Activated naive CD8-positive, alpha-beta T cell treated with anti-CD3 and anti-CD28 coated beads, Interleukin-2, amount 50 U/mL, for 16 hours (primary cell): ENCODE data around the gene ZDHHC19.
"Not testable (repeated sequence)": the region's sequence is repeated elsewhere in the genome, so short reads cannot be mapped to it uniquely, and the experiment has no call there.

Experiments
- DNase-seq: peaks from one replicate; pipeline ENCODE4 v3.0.0-alpha.2; 2020; ENCODE audit warnings: low read depth, low spot score

Gene ZDHHC19

DNA sequence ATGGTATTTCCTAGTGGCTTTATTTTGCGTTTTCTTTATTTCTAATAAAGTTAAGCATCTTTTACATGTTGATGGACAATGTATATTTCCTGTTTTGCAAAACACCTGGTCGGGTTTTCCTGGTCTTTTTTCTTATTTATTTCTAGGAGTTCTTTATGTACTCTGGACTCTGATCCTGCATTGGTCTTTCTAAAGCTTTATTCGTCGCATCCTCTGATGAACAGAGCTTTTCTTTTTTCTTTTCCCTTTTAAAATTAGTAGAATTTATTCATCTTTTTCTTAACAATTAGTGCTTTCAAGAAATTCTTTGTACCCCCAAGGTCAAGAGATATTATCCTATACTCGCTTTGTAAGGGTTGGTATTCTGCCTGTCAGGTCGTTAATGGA, 32.2 kb downstream of the ZDHHC19 start:
- DNase-seq = no peak

DNA sequence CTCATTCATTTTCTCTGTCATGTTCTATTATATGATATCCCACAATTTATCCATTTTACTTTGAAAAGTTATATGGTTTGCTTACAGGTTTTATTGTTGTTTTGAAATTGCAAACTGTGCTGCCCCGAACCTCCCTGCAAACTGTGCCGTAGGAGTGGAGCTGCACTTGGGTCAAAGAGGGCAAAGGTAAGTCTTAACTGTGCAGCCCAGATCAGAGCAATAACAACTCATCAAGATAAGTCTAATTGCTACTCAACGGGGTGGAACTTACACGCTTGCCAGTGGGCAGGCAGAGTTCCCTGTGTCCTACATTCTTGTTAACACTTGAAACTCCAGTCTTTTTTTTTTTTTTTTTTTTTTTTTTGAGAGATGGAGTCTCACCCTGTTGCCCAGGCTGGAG, 33.2 kb downstream of the ZDHHC19 start:
- no peak for DNase-seq

DNA sequence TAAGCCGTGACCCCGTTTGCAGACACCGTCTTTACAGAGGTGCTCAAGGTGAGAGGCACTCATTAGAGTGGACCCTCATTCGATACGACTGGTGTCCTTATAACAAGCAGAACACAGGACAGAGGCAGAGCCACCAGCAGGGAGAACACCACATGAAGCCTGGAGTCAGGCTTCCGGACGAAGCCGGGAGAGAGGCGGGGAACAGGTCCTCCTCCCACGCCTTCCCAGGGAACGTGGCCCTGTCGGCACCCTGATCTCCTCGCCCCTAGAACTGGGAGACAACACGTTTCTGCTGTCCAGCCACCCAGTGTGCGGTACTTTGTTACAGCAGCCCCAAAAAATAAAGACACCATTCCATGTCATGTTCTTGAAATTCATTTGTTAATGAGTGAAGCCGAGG, 33.6 kb downstream of the ZDHHC19 start:
- no peak for DNase-seq

- DNase-seq = no peak
Measured at GRCh38 chr3:196175722-196176121, 35.5 kb downstream of the ZDHHC19 start.

DNA sequence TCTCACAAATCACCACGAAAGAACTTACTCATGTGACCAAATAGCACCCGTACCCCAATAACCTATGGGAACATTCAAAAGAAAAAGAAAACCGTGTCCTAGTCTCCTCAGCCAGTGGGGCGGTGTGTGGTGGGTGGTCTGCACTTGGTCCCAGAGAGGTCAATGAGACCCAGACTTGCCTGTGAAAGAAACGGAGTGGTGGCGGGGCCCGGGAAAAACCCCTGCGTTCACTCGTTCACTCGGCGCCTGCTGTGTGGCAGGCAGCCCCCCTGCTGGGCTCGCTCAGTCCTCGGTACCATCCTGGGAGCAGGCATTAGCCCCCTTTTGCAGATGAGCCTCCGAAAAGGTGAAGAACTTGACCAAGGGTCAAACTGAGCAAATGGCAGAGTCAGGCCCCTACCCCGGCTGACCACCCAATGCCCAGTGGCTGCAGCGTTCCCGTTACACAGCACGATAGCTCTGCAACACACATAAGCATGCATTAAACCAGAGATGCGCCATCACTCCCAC, 36.0 kb downstream of the ZDHHC19 start:
- DNase-seq = no peak

DNA sequence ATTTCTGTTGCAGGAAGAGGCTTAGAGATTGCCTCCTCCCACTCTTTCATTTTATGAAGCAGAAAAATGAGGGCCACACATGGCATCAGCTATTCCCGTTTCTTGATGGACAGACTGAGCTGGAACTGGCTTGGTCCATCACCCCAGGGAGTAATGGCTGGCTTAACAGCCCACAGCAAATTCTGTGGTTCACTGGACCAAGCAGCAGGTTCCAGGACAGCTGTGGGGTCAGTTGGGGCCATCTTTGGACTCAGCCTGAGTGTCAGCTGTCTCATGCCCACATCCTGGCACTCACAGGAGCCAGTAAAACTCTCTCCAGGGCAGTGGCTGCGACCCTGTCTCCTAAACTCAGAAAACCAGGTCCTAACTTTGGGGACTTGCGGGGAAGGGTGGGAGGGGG, 36.5 kb downstream of the ZDHHC19 start:
- no peak for DNase-seq

DNA sequence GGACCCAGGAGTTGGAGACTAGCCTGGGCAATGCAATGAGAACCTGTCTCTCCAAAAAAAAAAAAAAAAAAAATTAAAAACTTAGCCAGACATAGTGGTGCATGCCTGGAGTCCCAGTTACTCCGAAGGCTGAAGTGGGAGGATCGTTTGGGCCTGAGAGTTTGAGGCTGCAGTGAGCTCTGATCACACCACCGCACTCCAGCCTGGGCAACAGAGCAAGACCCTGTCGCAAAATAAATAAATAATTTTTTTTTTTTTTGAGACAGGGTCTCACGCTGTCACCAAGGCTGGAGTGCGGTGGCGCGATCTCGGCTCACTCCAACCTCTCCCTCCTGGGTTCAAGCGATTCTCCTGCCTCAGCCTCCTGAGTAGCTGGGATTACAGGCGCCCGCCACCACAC, 40.9 kb downstream of the ZDHHC19 start:
- DNase-seq = not testable (repeated sequence)

GRCh38 chr3:196169836-196170240, 41.4 kb downstream of the ZDHHC19 start:
- DNase-seq = no peak

GRCh38 chr3:196168808-196169391, 42.3 kb downstream of the ZDHHC19 start:
- DNase-seq = no peak

DNA sequence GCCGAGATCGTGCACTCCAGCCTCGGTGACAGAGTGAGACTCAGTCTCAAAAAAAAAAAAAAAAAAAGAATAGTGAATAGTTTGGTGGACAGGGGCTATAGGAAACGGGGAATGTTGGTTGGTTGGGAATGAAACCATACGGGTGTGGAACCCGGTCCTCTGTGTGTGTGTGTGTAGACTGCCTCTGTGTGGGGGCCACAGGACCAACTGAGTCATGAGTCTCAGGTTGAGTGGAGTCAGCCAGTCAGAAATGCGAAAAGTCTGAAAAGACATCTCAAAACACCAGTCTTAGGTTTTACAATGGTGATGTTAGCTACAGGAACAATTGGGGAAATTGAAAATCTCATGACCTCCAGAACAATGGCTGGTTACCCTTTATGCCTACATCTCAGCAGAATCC, 44.5 kb downstream of the ZDHHC19 start:
- DNase-seq = no peak

- no peak for DNase-seq
Measured at GRCh38 chr3:196165850-196166249, 45.4 kb downstream of the ZDHHC19 start.

DNA sequence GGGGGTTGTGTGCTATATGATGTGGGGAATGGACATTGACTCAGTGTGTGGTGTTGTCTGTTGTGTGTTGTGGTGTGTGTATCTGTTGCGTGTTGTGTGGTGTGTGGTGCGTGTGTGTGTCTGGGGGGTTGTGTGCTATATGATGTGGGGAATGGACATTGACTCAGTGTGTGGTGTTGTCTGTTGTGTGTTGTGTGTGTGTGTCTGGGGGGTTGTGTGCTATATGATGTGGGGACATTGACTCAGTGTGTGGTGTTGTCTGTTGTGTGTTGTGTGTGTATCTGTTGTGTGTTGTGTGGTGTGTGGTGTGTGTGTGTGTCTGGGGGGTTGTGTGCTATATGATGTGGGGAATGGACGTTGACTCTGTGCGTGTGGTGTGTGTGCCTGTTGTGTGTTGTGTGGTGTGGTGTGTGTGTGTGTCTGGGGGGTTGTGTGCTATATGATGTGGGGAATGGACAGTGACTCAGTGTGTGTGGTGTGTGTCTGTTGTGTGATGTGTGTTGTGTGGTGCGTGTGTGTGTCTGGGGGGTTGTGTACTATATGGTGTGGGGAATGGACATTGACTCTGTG, 46.1 kb downstream of the ZDHHC19 start:
- DNase-seq = not testable (repeated sequence)

- no peak for DNase-seq
Measured at GRCh38 chr3:196164576-196164975, 46.6 kb downstream of the ZDHHC19 start.

- DNase-seq = no peak
Measured at GRCh38 chr3:196163666-196164493, 47.3 kb downstream of the ZDHHC19 start.

GRCh38 chr3:196163212-196163611, 48.0 kb downstream of the ZDHHC19 start:
- no peak for DNase-seq

GRCh38 chr3:196162679-196163078, 48.5 kb downstream of the ZDHHC19 start:
- DNase-seq = no peak

DNA sequence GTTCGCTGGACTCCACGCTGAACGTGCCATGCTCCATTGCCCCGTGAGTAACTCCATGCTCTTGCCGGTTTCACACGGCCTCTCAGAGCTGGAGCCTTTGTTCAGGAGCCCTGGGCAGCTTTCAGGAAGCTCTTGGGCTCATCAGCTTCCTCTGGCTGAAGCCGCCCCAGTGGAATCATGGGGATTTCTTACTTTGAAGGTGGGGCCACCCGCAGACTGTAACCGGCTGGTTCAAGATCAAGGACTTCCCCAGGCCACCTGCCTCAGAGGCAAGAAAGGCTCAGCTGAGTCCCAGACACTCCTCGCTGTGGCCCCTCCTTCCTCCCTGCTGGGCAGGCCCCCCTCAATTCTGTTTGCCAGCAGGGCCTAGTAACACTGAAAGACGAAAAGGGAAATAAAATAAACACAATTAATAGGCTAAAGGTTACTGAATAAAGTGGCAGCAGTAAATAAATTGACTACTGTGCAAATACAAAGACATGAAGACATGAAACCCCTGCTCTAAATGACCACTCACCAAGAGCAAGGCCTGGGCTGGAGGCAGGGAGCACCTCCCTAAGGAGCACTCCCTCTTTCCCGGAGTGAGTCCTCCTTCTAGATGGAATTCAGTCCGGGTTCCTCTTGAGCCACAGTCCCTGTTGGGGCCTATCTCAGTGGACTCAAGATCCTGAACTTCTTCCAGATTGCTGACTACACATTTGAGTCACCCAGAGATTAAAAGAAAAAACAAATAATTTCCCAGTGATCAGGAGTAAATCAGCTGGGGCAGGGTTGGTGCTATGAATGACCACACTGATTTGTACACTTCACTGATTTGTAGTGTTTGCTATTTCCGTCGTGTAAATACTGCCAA, 51.0 kb downstream of the ZDHHC19 start:
- no peak for DNase-seq

DNA sequence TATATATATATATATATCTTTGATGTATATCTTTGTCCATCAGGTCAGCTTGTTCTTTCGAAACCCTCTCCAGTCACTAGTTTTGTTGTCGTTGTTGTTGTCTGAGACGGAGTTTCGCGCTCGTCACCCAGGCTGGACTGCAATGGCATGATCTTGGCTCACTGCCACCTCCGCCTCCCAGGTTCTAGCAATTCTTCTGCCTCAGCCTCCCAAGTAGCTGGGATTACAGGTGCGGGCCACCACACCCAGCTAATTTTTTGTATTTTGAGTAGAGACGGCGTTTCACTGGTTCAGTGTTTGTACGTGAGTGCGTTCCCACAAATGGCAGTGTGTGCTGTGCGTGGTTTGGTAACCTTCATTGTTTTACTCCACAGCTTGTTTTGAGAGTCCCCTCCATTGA, 51.7 kb downstream of the ZDHHC19 start:
- DNase-seq = no peak

- no peak for DNase-seq
Measured at GRCh38 chr3:196156160-196156559, 55.0 kb downstream of the ZDHHC19 start.

DNA sequence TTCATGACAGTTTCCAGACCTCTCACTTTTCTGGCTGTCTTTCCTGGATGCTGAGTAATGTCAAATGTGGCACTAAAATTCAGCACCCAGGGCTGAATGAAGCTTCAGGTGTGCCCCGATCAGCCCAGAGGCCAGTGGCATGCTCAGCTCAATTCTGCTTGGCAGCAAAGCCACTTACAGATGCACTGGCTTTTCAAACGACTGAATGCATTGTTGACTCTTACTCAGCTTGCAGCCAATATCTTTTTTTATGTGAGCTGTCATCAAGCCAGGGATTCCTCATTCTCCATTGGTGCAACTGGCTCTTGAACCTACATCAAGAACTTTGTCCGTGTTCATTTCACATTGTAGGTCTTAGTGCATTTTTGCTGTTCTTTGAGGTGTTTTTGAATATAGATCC, 60.7 kb downstream of the ZDHHC19 start:
- no peak for DNase-seq

DNA sequence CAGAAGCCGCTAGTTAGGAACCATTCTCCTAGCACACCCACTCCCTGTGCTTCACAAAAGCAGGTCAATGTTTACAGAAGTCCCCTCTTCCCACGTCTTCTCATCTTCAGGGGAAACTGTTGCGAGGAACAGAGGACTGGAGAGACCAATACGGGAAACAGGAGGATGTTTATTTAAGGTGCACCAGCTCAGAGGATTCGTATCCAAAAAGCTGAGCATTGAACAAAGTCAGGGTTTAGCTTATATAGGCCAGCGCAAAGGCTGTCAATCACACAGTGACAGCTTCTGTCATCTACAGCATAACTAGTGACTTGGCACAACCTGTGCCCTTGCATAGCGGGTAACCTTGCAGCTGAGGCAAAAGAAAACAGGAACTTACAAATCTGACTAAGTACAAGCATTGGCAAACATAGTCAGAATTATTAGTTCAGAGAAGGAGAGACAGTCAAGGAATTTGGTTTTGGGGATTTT, 61.3 kb downstream of the ZDHHC19 start:
- no peak for DNase-seq

- no peak for DNase-seq
Measured at GRCh38 chr3:196149375-196149774, 61.8 kb downstream of the ZDHHC19 start.
